ENCODE data around the gene CDH4.

The CDH4 gene

DNA sequence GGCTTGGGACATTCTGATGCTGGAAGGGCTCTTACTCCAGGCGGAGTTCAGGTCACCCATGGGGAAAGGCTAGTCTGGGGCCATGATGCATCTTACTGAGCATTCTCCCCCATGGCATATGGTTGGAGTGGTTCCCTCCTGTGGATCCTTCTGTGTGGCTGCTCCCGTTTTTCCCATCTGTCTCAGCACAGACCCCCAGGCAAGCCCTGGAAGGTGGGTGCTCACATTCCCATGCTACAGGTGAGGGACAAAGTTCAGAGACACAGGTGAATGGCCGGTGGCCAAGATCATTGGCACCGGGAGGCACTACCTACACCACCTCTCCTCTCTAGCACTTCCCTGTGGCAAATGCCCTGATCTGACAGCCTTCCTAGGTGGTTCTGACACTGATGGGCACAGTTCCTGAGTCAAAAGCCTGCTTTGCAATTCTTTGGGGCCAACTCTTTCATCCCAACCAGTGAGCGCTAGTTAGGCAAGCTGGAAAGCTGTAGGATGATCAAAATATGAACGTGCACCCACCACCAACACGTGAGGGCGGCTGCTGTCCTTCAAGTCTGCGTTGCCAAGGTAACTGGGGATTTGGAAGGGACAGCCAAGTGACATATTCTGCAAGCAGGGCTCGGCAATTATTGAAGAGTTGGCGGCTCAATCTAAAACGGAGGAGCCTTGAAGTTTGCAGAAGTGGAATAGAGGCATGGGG, 124.6 kb downstream of the CDH4 start:
- CTCF ChIA-PET, result no interaction called here
- no peak for DNase-seq (ENCODE audit: low spot score)
- POLR2A ChIA-PET (ENCODE audit: low non-redundant PET), result no interaction called here
- TF ChIP-seq, protein P1, sequence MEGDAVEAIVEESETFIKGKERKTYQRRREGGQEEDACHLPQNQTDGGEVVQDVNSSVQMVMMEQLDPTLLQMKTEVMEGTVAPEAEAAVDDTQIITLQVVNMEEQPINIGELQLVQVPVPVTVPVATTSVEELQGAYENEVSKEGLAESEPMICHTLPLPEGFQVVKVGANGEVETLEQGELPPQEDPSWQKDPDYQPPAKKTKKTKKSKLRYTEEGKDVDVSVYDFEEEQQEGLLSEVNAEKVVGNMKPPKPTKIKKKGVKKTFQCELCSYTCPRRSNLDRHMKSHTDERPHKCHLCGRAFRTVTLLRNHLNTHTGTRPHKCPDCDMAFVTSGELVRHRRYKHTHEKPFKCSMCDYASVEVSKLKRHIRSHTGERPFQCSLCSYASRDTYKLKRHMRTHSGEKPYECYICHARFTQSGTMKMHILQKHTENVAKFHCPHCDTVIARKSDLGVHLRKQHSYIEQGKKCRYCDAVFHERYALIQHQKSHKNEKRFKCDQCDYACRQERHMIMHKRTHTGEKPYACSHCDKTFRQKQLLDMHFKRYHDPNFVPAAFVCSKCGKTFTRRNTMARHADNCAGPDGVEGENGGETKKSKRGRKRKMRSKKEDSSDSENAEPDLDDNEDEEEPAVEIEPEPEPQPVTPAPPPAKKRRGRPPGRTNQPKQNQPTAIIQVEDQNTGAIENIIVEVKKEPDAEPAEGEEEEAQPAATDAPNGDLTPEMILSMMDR (conservative IDR thresholded peaks at IDR 0.05; ENCODE audit: low read depth), result no peak
- H3K27ac ChIP-seq, result no peak overlapping the region

DNA sequence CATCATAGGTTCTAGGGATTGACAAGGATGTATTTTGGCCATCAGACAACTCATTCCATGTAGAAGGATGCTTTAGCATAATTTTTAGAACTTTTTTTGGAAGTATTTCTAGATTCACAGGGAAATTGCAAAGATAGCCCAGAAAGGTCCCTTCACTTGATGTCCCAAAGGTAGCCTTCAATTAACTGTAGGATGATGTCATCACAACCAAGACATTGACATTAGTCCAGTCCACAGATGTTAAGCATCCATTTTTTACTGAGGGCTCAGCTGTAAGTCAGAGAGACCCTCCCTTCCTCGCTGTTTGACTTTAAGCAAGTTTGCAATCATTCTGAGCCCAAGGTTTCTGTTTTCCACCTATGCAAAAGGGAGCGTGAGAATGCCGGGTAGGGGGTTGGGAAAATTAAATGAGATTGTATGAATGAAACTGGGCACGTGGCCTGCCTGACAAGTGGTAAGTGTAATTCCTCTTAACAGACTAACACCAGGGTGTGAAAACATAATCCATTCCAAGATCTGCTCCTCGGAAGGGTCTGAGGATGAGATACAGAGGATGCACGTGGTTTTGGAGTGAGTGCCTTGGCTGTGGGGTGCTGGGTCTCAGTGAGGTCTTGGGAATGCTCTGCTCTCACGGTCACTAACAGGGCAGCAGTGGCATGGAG, 126.8 kb downstream of the CDH4 start:
- H3K27ac ChIP-seq, result no peak overlapping the region
- no peak for DNase-seq (ENCODE audit: low spot score)
- ChIA-PET CTCF (no interaction called here), POLR2A (ENCODE audit: low non-redundant PET) (no interaction called here)
- TF ChIP-seq, protein P1 (conservative IDR thresholded peaks at IDR 0.05; ENCODE audit: low read depth), result no peak

DNA sequence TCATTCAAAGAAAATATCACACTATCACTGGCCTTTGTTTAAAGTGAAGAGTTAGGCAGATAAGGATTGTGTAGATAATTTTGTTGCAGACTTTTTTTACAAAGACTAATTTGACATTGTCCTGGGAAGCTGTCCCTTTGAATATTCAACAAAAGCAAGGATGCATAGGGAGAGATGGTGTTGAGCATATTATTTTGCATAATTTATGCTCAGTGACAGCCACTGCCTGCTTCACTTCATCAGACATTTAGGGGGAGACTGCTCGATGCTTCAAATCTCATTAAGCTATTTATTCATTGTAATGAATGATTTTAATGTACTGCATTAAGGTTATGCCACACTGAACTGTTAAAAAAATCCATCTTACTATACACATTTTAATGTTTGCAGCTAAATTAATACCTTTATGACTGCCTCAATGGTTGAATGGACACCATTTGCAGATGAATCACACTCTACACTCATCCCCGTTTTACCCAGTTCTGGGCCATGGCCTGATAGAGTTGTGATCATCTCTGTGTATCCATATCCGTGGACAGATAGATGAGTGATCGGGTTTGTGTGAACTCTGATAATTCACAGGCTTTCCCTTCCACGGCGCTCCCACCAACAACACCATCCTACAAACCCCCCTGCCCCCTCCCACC, 128.0 kb downstream of the CDH4 start:
- ChIA-PET POLR2A (ENCODE audit: low non-redundant PET) (no interaction called here), CTCF (interaction anchor here (0.6 kb wide), 1 partner anchor 1770 kb away, joined by 3 read pairs; no protein-coding TSS in a partner anchor)
- H3K27ac ChIP-seq, result no peak overlapping the region
- TF ChIP-seq, protein P1 (conservative IDR thresholded peaks at IDR 0.05; ENCODE audit: low read depth), result no peak
- DNase-seq (ENCODE audit: low spot score), result no peak

DNA sequence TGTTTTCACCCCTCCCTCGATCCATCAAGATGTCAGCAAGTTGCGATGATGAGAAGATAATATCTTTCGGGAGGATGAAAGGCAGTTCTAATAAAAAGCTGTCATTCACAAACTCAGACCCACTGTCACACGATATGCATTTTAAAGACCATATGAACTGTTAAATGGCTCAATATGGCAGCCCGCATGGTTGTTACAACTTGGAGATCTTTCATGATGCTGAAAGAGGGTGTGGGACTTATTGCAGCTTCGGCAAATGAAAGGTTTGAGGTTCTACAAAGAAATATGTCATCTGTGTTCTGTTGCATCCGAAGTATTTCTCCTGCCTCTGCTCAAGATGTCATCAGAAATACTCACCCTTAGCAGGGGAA, 128.5 kb downstream of the CDH4 start:
- ChIA-PET CTCF (interaction anchor here (0.8 kb wide), 1 partner anchor 60 kb away, joined by 3 read pairs; no protein-coding TSS in a partner anchor), POLR2A (ENCODE audit: low non-redundant PET) (no interaction called here)
- TF ChIP-seq, protein P1 (conservative IDR thresholded peaks at IDR 0.05; ENCODE audit: low read depth), result no peak
- H3K27ac ChIP-seq, result no peak overlapping the region
- DNase-seq (ENCODE audit: low spot score), result no peak

DNA sequence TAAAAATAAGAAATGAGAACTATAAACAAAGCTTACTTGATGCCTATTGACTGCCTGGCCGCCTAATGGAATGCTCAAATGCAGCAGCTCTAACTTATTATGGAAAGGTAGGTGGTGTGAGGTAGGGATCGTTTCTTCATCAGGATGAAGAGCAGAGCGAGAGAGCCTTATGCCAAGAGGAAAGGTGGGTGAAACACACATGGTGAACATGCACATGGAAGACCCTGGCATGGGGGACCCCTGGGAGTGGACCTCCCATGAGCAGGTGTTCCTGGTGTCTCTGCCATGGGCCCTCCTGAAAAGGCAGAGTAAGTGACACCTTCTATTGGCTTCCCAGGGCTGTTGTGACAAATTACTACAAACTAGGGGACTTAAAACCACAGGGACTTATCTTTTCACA, 130.1 kb downstream of the CDH4 start:
- CTCF ChIA-PET, result no interaction called here
- POLR2A ChIA-PET (ENCODE audit: low non-redundant PET), result no interaction called here
- no peak overlapping the region for H3K27ac ChIP-seq
- no peak for DNase-seq (ENCODE audit: low spot score)
- TF ChIP-seq, protein P1 (conservative IDR thresholded peaks at IDR 0.05; ENCODE audit: low read depth), result no peak

DNA sequence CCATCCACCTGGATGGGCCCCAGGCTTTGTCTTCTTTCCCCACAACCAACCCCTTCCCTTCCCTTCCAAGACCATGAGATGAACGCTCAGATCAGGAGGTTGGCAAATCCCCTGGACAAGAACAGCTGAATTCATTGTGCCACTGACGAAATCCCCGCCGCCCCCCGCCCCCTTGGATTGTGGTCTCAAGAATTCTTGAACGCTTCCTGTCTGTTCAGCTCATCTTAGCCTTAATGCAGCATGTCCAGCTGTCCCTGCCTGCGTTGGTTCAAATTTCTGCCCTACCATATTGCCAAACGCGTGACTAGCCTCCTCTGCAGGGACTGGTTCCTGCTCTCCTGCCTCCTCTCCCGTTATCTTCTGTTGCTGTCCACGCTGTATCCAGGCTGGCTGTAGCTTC, 133.2 kb downstream of the CDH4 start:
- TF ChIP-seq, protein P1 (conservative IDR thresholded peaks at IDR 0.05; ENCODE audit: low read depth), result no peak
- no peak overlapping the region for H3K27ac ChIP-seq
- ChIA-PET POLR2A (ENCODE audit: low non-redundant PET) (no interaction called here), CTCF (interaction anchor here (0.6 kb wide), 1 partner anchor 136 kb away, joined by 3 read pairs; no protein-coding TSS in a partner anchor)
- no peak for DNase-seq (ENCODE audit: low spot score)
